ENCODE data around the gene CLPX.

CLPX gene

GRCh38 chr15:65106011-65106590 is 79.0 kb downstream of the CLPX start:
- in situ Hi-C loops (cut with HindIII; ENCODE audit: low sequenced_read_pairs) = no loop called here

GRCh38 chr15:65105038-65105437 is 80.1 kb downstream of the CLPX start:
- in situ Hi-C loops (cut with HindIII; ENCODE audit: low sequenced_read_pairs) = no loop called here

- in situ Hi-C loops (cut with HindIII; ENCODE audit: low sequenced_read_pairs) = loop anchor here (5.0 kb wide), 1 partner anchor 51 kb away; no protein-coding TSS in a partner anchor
These were observed 82.2 kb downstream of the CLPX start for GRCh38 chr15:65102912-65103311.

- in situ Hi-C loops (cut with HindIII; ENCODE audit: low sequenced_read_pairs) = loop anchor here (5.0 kb wide), 1 partner anchor 50 kb away; no protein-coding TSS in a partner anchor
These were observed 83.0 kb downstream of the CLPX start for GRCh38 chr15:65101891-65102708.

- in situ Hi-C loops (cut with HindIII; ENCODE audit: low sequenced_read_pairs) = loop anchor here (5.0 kb wide), 1 partner anchor 49 kb away; no protein-coding TSS in a partner anchor
These were observed 83.7 kb downstream of the CLPX start for GRCh38 chr15:65101411-65101890.

- in situ Hi-C loops (cut with HindIII; ENCODE audit: low sequenced_read_pairs) = loop anchor here (5.0 kb wide), 1 partner anchor 48 kb away; no protein-coding TSS in a partner anchor
These were observed 84.7 kb downstream of the CLPX start for GRCh38 chr15:65100442-65100841.

- in situ Hi-C loops (cut with HindIII; ENCODE audit: low sequenced_read_pairs) = loop anchor here (5.0 kb wide), 1 partner anchor 48 kb away; no protein-coding TSS in a partner anchor
These were observed 85.3 kb downstream of the CLPX start for GRCh38 chr15:65099801-65100200.

DNA sequence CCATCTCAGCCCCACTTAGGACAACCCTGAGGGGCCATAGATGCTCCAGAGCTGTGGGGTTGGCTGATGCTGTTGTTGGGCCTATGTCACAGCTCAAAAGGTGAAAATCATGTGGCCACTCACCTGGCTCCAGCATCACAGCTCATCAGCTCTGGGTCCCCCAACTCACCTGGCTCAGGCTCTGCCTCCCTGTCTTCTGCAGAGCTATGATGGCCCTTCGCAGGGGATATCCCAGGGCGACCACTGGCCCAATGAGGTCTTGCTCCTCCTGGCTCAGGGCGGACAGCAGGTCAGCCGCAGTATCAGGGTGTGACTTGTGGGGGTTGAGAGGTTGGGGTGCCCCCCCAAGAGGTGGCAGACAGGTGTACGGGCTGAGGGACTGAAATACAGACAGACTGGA is 85.8 kb downstream of the CLPX start:
- in situ Hi-C loops (cut with HindIII; ENCODE audit: low sequenced_read_pairs) = no loop called here

All from endothelial cell of hepatic sinusoid (primary cell).